Upper lobe of left lung (tissue), 4 donors: ENCODE data around the gene S1PR3.

Source experiments
- CTCF ChIP-seq, 6 experiments: fragments of 450-650 bp in 4 of 6; fragments of 200-600 bp in 2 of 6; sonication (generic) in 2 of 6; IDR thresholded peaks; one replicate each; pipeline ENCODE4 v1.5.1; 2016 to 2019; ENCODE audit warnings: antibody characterized with exemption in 6 of 6
- EP300 ChIP-seq, 4 donors: sonication (generic); formaldehyde crosslinking; IDR thresholded peaks; one replicate each; pipeline ENCODE4 v1.5.1; 2017; ENCODE audit warnings: antibody characterized with exemption in 4 of 4, control low read depth in 2 of 4
- POLR2A ChIP-seq, 4 donors: fragments of 450-650 bp; IDR thresholded peaks; one replicate each; pipeline ENCODE4 v1.5.1; 2016 to 2017; ENCODE audit warnings: antibody characterized with exemption in 4 of 4, mild to moderate bottlenecking in 2 of 4

GRCh38 chr9:89015336-89015735, 24.1 kb downstream of the S1PR3 start:
- TF ChIP-seq POLR2A (IDR thresholded peaks at IDR 0.05) (no peak), EP300 (IDR thresholded peaks at IDR 0.05) (no peak), CTCF (IDR thresholded peaks at IDR 0.05) (no peak)
